IPS DF 19.7 (cell line): Measurements from ENCODE around the gene EML6.
"Not testable (repeated sequence)": the region's sequence is repeated elsewhere in the genome, so short reads cannot be mapped to it uniquely, and the experiment has no call there.

ENCODE experiments used
- DNase-seq: peaks from one replicate; pipeline ENCODE4 v3.0.0-alpha.2; 2013; ENCODE audit warnings: low read depth, low spot score

Gene EML6

GRCh38 chr2:54845094-54845493 lies 121.6 kb downstream of the EML6 start:
- no peak for DNase-seq

DNA sequence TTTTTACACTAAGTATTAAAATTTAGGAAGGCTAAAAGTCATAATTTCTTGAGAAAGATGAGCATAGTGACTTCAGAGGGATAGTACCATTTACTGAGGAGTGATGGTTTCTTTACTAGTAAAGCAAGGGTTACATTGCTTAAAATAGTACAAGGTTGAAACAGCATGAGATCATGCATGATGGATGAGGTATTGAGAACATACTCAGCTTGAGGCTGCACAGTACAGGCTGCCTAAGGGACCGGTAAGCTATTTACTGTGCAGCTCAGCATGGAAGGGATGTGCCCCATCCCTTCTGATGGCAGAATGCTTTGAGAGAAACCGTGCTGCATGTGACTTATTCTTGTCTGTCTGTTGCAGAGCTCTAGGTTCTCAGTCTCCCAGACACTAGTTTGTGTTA lies 122.1 kb downstream of the EML6 start:
- DNase-seq: no peak

DNA sequence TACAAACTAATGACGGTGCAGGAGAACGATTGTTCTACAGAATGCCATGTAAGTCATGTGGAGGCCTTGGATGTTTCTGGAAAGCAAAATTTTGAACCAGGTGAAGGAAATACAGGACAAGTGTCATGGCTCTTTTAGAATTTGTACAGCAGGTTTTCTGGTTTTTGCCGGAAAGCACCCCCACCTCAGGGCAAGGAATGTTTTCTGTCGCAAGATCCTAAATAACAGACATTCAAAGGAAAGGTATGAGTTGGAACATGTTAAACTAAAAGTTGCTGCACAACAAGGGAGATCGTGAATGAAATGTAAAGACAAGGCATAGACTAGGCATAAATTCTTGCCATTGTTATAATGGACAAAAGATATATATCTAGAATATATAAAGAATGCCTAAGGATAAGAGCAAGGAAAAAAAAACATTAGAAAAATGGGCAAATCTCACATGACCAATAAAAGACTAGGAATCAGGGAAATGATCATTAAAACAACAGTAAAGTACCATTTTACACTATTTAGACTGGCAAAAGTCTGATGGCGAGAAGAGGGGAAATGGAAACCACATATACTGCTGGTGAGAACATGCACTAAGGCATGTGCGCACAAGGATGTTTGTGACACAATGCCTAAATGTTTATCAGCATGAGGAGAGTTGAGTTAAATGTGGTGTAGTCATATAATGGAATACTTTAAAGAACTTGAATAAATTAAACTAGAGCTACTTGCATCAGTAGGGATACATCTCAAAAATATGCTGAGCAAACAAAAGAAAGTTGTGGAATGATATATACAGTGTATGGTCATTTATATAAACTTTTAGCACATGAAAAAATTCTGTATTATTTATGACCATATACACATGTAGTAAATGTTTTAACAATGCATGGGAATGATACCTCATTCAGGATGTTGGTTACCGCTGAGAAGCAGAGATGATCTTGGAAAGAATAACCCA lies 127.0 kb downstream of the EML6 start:
- DNase-seq: no peak

- no peak for DNase-seq
Observed at GRCh38 chr2:54853616-54854310, 130.3 kb downstream of the EML6 start.

DNA sequence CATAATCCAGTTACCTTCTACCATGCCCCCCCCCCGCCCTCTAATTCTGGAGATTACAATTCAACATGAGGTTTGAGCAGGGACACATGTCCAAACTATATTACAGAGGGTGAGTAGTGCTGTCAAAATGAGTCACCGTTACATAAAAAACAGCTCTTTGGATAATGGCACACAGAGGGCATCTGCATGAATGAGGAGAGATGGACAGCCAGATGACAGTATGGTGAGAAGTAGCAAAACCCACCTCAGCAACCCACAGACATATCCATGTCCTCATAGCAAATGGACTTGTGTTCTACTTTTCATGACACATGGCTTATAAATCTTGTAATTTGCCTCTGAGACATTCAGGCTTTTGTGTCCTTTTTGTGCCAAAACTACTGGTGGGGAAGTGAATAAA lies 132.0 kb downstream of the EML6 start:
- DNase-seq: no peak

DNA sequence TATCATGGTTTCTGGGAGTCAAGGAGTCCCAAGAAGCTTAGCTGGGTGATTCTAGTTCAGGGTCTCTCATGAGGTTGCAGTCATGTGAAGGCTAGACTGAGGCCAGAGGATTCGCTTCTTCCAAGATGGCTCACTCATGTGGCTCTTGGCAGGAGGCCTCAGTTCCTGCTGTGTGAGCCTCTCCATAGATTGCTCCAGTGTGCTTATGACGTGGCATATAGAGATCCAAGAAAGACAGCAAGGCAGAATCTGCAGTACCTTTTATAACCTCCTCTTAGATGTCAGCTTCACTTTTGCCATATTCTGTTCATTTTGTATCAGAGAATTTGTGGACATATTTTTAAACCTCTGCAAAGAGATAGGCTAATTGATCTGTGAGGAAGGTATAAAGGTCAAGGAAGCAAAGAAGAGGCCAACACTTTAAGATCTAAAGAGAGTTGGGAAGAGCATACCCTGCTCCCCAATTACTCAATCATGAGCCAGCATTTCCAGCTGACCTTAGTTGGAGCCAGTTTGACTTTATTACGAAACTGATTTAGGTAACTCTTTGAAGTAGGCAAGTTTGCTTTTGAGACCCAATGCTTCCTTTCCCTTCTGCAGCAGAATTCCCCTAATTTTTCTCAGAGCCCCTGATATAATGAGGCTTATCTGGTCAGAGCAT lies 134.7 kb downstream of the EML6 start:
- no peak for DNase-seq

DNA sequence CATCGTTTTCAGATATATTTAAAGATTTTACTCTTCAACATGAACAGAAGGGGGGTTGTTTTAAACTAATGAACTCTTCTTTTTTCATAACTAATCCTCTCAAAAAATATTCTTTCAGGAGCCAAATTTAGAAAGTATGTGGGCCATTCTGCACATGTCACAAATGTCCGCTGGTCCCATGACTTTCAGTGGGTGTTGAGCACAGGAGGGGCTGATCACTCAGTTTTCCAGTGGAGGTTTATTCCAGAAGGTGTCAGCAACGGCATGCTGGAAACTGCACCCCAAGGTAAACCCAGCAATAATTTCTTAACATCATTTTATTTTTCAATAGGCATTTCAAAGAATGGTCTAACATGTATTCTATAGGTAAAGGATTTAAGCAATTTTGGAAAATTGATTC lies 136.0 kb downstream of the EML6 start:
- no peak for DNase-seq

DNA sequence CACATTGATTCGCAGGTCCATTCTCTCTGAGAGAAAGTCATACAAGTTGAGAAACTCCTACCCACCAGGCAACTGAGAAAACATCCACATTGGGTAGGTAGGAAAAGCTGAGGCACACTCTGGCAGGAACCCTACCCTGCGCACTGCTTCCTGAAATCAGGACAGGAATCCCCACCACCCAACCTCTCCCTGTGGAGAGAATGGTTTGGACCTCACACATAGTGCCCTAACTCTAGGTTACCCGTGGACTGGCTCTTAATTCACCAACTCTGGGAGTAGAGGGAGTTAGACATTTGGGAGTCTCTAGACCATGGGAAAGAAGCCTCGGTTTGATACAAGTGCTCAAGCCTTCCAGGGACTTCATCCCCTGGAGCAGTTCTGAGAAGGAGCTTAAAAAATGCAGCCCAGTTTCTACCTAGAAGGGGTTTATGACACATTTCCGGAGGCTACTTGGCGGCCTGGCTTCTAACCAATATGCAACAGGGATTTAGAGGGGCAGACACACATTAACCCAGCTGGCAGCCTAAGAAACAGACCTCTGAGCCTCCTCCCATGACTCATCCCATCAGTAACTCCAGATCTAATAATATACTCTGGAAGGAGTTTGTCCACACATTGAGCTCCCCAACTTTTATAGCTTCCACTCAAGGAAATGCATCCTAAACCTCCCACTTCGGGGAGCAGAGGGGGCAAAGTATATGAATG lies 136.7 kb downstream of the EML6 start:
- no peak for DNase-seq

DNA sequence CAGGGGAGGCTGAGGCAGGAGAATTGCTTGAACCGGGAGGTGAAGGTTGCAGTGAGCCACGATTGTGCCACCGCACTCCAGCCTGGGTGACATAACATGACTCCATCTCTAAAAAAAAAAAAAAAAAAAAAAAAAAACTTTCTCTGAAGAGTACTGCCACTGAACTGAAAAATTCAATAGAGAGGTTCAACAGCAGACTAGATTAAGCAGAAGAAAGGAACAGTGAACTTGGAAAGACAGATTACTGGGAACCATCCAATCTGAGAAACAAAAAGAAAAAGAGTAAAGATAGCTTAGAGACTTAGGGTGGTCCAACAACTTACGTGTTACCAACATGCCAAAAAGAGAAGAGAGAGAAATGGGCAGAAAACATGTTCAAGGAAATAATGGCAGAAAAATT lies 138.8 kb downstream of the EML6 start:
- DNase-seq: no peak

GRCh38 chr2:54862742-54863141 lies 139.3 kb downstream of the EML6 start:
- DNase-seq: no peak

- DNase-seq: no peak
Observed at GRCh38 chr2:54863660-54864059, 140.2 kb downstream of the EML6 start.

DNA sequence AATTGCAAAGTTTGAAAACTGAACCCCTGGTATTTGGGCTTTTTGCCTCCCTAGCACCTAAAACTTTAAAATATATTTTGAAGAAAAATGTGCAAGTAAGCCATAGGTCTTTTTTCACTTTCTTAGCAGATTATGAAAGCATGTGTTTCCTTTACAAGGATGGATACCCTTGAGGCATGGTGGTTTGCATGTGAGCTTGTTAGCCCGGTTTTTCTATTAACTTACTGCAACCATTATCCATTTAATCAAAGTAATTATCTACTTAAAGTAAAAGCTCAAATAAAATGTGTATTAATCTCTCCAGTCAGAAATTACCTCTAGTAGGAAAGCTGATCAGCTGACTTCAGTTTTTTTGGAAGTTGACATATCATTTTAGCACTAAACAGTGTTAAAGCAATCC lies 140.6 kb downstream of the EML6 start:
- DNase-seq: no peak

- no peak for DNase-seq
Observed at GRCh38 chr2:54864727-54865126, 141.3 kb downstream of the EML6 start.

GRCh38 chr2:54866179-54866578 lies 142.7 kb downstream of the EML6 start:
- no peak for DNase-seq

- DNase-seq: no peak
Observed at GRCh38 chr2:54866868-54867267, 143.4 kb downstream of the EML6 start.

GRCh38 chr2:54867457-54867856 lies 144.0 kb downstream of the EML6 start:
- DNase-seq: no peak

GRCh38 chr2:54871457-54872107 lies 148.1 kb downstream of the EML6 start:
- no peak for DNase-seq

- no peak for DNase-seq
Observed at GRCh38 chr2:54872780-54873179, 149.3 kb downstream of the EML6 start.

DNA sequence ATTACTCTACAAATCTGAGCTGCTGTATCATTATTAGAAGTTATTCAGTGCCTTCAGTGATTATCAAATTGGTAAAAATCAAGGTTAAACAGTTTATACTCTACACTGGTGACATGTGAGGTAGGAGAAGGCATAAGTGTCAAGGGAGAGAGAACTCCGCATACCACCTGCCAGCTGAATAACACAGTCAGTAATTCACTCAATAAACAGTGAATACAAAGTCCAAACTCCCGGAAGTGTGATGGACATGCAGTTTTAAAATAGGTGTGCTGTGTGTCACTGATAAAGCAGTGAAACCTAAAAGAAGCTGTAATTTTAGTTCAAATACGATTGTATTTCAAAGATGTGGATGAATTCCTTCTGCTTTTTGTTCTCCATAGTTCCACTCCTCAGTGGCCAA lies 149.8 kb downstream of the EML6 start:
- not testable (repeated sequence) for DNase-seq

DNA sequence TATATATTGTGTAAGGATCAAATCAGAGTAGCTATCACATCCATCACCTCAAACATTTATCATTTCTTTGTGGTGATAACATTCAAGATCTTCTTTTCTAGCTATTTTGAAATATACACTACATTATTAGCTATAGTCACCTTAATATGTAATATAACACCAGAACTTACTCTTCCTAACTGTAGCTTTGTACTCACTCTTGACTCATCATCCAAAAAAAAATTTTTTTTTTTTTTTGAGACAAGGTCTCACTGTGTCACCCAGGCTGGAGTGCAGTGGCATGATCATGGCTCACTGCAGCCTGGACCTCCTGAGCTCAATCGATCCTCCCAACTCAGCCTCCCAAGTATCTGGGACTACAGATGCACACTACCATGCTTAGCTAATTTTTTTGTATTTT lies 153.3 kb downstream of the EML6 start:
- DNase-seq: no peak

DNA sequence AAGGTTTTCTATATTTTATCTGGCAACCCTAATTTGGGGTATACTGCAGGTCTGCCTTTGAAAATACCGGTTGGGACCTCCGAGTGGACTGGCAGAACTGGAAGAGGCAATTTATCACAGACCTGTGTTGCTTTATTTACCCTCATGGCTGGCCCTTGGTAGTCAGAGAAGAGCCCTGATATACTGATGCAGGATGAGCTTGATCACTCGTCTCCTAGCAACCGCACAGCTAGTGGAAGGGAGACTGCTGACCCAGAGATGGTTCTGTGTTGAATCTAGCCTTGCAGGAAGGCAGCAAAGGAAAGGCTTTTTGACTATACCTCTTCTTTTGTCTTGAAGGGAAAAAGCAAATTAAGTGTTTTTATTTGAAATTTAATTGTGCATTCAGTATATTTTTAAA lies 154.7 kb downstream of the EML6 start:
- no peak for DNase-seq
